Natural killer cell treated with Interleukin-12 subunit alpha and Interleukin-12 subunit beta and Interleukin-15 and Interleukin-18, amount 100 ng/mL, for 72 hours (primary cell): ENCODE results near the gene LSR. TPM values are rescaled to one million over a fixed set of nuclear protein-coding genes. Genes with fewer than 3 reads are reported as not detected.

ENCODE experiments used
- ATAC-seq, 2 donors: fragments of 150-1000 bp; cut with Tn5 transposase in 1 of 2; sonication (Bioruptor Pico), chemical (Tn5 transposase) in 1 of 2; 2 replicates each; pipeline ENCODE4 v1.10.0; 2021
- DNase-seq: peaks from one replicate; pipeline ENCODE4 v3.0.0; 2022; ENCODE audit warnings: low spot score
- H3K27ac Mint-ChIP-seq, 2 donors: 1 replicate in 1 of 2; 2 replicates in 1 of 2; pipeline ENCODE4 v1.8.0; 2022; ENCODE audit warnings: mixed read lengths in 2 of 2, mild to moderate bottlenecking in 1 of 2, moderate library complexity in 1 of 2
- H3K27me3 Mint-ChIP-seq, 2 donors: 1 replicate in 1 of 2; 2 replicates in 1 of 2; pipeline ENCODE4 v1.8.0; 2022; ENCODE audit warnings: mixed read lengths in 2 of 2
- H3K36me3 Mint-ChIP-seq: one replicate; pipeline ENCODE4 v1.8.0; 2022; ENCODE audit warnings: mixed read lengths
- H3K4me1 Mint-ChIP-seq, 2 donors: 1 replicate in 1 of 2; 2 replicates in 1 of 2; pipeline ENCODE4 v1.8.0; 2022; ENCODE audit warnings: low read depth in 2 of 2, mixed read lengths in 2 of 2, mild to moderate bottlenecking in 1 of 2
- H3K4me3 Mint-ChIP-seq: one replicate; pipeline ENCODE4 v1.8.0; 2022; ENCODE audit warnings: mixed read lengths
- H3K9me3 Mint-ChIP-seq: 2 replicates; pipeline ENCODE4 v1.8.0; 2022; ENCODE audit warnings: mixed read lengths
- total RNA-seq, 2 donors: library from RNA; stranded (reverse); gene quantifications; one replicate each; pipeline ENCODE4 v1.2.3, GENCODE V29; 2022

The LSR gene
- total RNA-seq, 2 donors from 2014 or later, result 1.5 to 2.7 TPM

GRCh38 chr19:35246466-35247092 is 2.2 kb upstream of the LSR start:
- Mint-ChIP-seq H3K9me3 (no peaks in the 10 kb centered on the region), H3K27ac (no peak overlapping the region), H3K4me1 (peaks cover 15 to 17% of the 10 kb centered on the region in 2 donors), H3K4me3 (no peak overlapping the region), H3K36me3 (peaks cover 21% of the 10 kb centered on the region), H3K27me3 (peaks cover 39 to 51% of the 10 kb centered on the region in 2 donors)
- no peak for DNase-seq
- ATAC-seq, result no peak

- peak overlapping the region in 1 of 2 donors; percentile 44 for H3K27ac Mint-ChIP-seq
- no peak for DNase-seq
- peak; percentile 52 to 75 for ATAC-seq
- H3K9me3 Mint-ChIP-seq, result no peaks in the 10 kb centered on the region
- H3K27me3 Mint-ChIP-seq, result peaks cover 39 to 51% of the 10 kb centered on the region in 2 donors
- peak overlapping the region; percentile 73 for H3K4me3 Mint-ChIP-seq
- peaks cover 16% of the 10 kb centered on the region for H3K36me3 Mint-ChIP-seq
- peaks cover 15 to 17% of the 10 kb centered on the region in 2 donors for H3K4me1 Mint-ChIP-seq
These were observed 1.1 kb upstream of the LSR start for GRCh38 chr19:35247526-35248309.

GRCh38 chr19:35249146-35249847 is 495 bp downstream of the LSR start:
- H3K36me3 Mint-ChIP-seq, result peaks cover 6% of the 10 kb centered on the region
- ATAC-seq (no peak), DNase-seq (no peak)
- peak overlapping the region; percentile 57 for H3K4me3 Mint-ChIP-seq
- H3K27me3 Mint-ChIP-seq, result peaks cover 34 to 41% of the 10 kb centered on the region in 2 donors
- H3K27ac Mint-ChIP-seq, result peak overlapping the region in 1 of 2 donors; percentile 53
- H3K9me3 Mint-ChIP-seq, result no peaks in the 10 kb centered on the region
- peaks cover 15 to 17% of the 10 kb centered on the region in 2 donors for H3K4me1 Mint-ChIP-seq

- H3K27me3 Mint-ChIP-seq, result peaks cover 31 to 33% of the 10 kb centered on the region in 2 donors
- no peak overlapping the region for H3K27ac Mint-ChIP-seq
- DNase-seq (no peak), ATAC-seq (no peak)
- H3K4me3 Mint-ChIP-seq, result peak overlapping the region; percentile 57
- no peaks in the 10 kb centered on the region for H3K36me3 Mint-ChIP-seq
- H3K9me3 Mint-ChIP-seq, result no peaks in the 10 kb centered on the region
- peaks cover 15 to 17% of the 10 kb centered on the region in 2 donors for H3K4me1 Mint-ChIP-seq
These were observed 1.3 kb downstream of the LSR start for GRCh38 chr19:35249848-35250711.

- Mint-ChIP-seq H3K4me3 (no peak overlapping the region), H3K9me3 (no peaks in the 10 kb centered on the region), H3K27me3 (peaks cover 21 to 24% of the 10 kb centered on the region in 2 donors), H3K36me3 (no peaks in the 10 kb centered on the region), H3K27ac (no peak overlapping the region), H3K4me1 (peaks cover 15 to 17% of the 10 kb centered on the region in 2 donors)
- DNase-seq, result no peak
- no peak for ATAC-seq
These were observed 2.7 kb downstream of the LSR start for GRCh38 chr19:35251456-35251855.

GRCh38 chr19:35253316-35254286 is 4.8 kb downstream of the LSR start:
- peaks cover 8 to 14% of the 10 kb centered on the region in 2 donors for H3K27me3 Mint-ChIP-seq
- H3K4me3 Mint-ChIP-seq, result no peak overlapping the region
- H3K36me3 Mint-ChIP-seq, result no peaks in the 10 kb centered on the region
- ATAC-seq (no peak), DNase-seq (no peak)
- H3K27ac Mint-ChIP-seq, result no peak overlapping the region
- no peaks in the 10 kb centered on the region for H3K9me3 Mint-ChIP-seq
- H3K4me1 Mint-ChIP-seq, result peaks cover 6 to 10% of the 10 kb centered on the region in 2 donors

GRCh38 chr19:35254341-35255297 is 5.8 kb downstream of the LSR start:
- no peak for ATAC-seq
- Mint-ChIP-seq H3K4me1 (peaks cover 0 to under 1% of the 10 kb centered on the region in 2 donors), H3K27me3 (peaks cover 3 to 9% of the 10 kb centered on the region in 2 donors), H3K9me3 (no peaks in the 10 kb centered on the region), H3K27ac (peak overlapping the region in 1 of 2 donors; percentile 29), H3K36me3 (no peaks in the 10 kb centered on the region), H3K4me3 (no peak overlapping the region)
- no peak for DNase-seq

- Mint-ChIP-seq H3K27me3 (no peaks in the 10 kb centered on the region), H3K4me3 (no peak overlapping the region), H3K9me3 (no peaks in the 10 kb centered on the region), H3K36me3 (no peaks in the 10 kb centered on the region), H3K4me1 (peaks cover 0 to 5% of the 10 kb centered on the region in 2 donors), H3K27ac (no peak overlapping the region)
- no peak for DNase-seq
- no peak for ATAC-seq
These were observed 7.8 kb downstream of the LSR start for GRCh38 chr19:35256566-35256965.

- H3K27me3 Mint-ChIP-seq, result no peaks in the 10 kb centered on the region
- DNase-seq (no peak), ATAC-seq (no peak)
- H3K4me1 Mint-ChIP-seq, result peaks cover 0 to 5% of the 10 kb centered on the region in 2 donors
- no peaks in the 10 kb centered on the region for H3K36me3 Mint-ChIP-seq
- H3K27ac Mint-ChIP-seq, result no peak overlapping the region
- no peaks in the 10 kb centered on the region for H3K9me3 Mint-ChIP-seq
- H3K4me3 Mint-ChIP-seq, result no peak overlapping the region
These were observed 8.3 kb downstream of the LSR start for GRCh38 chr19:35257113-35257461.

GRCh38 chr19:35260694-35261304 is 12.0 kb downstream of the LSR start:
- no peaks in the 10 kb centered on the region for H3K9me3 Mint-ChIP-seq
- DNase-seq, result no peak
- no peaks in the 10 kb centered on the region for H3K27me3 Mint-ChIP-seq

GRCh38 chr19:35261356-35262100 is 12.7 kb downstream of the LSR start:
- no peak overlapping the region for H3K27ac Mint-ChIP-seq
- no peaks in the 10 kb centered on the region for H3K36me3 Mint-ChIP-seq
- no peaks in the 10 kb centered on the region for H3K9me3 Mint-ChIP-seq
- no peak for ATAC-seq
- peaks cover 14 to 23% of the 10 kb centered on the region in 2 donors for H3K4me1 Mint-ChIP-seq
- no peaks in the 10 kb centered on the region for H3K27me3 Mint-ChIP-seq
- H3K4me3 Mint-ChIP-seq, result no peak overlapping the region
- no peak for DNase-seq

More at GRCh38 chr19:35260694-35261304, 12.0 kb downstream of the LSR start:
- H3K36me3 Mint-ChIP-seq, result no peaks in the 10 kb centered on the region
- peaks cover 7 to 16% of the 10 kb centered on the region in 2 donors for H3K4me1 Mint-ChIP-seq
- H3K27ac Mint-ChIP-seq, result no peak overlapping the region
- no peak for ATAC-seq
- no peak overlapping the region for H3K4me3 Mint-ChIP-seq
